ENCODE measurements around the gene PDE4B. TPM values are rescaled to one million over a fixed set of nuclear protein-coding genes. Genes with fewer than 3 reads are reported as not detected.
A peak's percentile ranks its signal among the peaks of the same experiment; 100 is the strongest.

PDE4B gene
- polyA plus RNA-seq, 1 donor (not counting 4 experiments of a cell fraction or from before 2014, with no cell fraction given), result 0.29 TPM

- H3K9me1 ChIP-seq (ENCODE audit: control insufficient read depth, extremely low read depth, insufficient read depth, low read length), result no peaks in the 10 kb centered on the region
- no peak overlapping the region for H3K4me3 ChIP-seq (ENCODE audit: control insufficient read depth in 2 of 3, extremely low read depth in 1 of 3, insufficient read depth in 2 of 3, low read depth in 1 of 3, low read length in 3 of 3)
- no peaks in the 10 kb centered on the region for H3K36me3 ChIP-seq (ENCODE audit: control insufficient read depth in 2 of 2, extremely low read depth in 1 of 2, insufficient read depth in 2 of 2, low read length in 2 of 2)
- H3K79me2 ChIP-seq (ENCODE audit: control insufficient read depth, insufficient read depth, low read length), result no peaks in the 10 kb centered on the region
- H3K27ac ChIP-seq (ENCODE audit: control insufficient read depth, insufficient read depth, low read length), result no peak overlapping the region
- H3K27me3 ChIP-seq (ENCODE audit: control insufficient read depth, extremely low read depth, insufficient read depth, low read length), result no peaks in the 10 kb centered on the region
- no peak overlapping the region for H2AFZ ChIP-seq (ENCODE audit: control insufficient read depth, low read length)
- dilution Hi-C loops (cut with MboI; ENCODE audit: extremely low pct_ligation_motif_present, low sequenced_read_pairs), result no loop called here
- no peaks in the 10 kb centered on the region for H3K4me1 ChIP-seq (ENCODE audit: control insufficient read depth, extremely low read depth, insufficient read depth, low read length)
- no peaks in the 10 kb centered on the region for H4K20me1 ChIP-seq (ENCODE audit: control insufficient read depth, extremely low read depth, insufficient read depth, low read length)
- H3K4me2 ChIP-seq (ENCODE audit: control insufficient read depth, extremely low read depth, insufficient read depth, low read depth, low read length), result no peak overlapping the region
- H3K9ac ChIP-seq (ENCODE audit: control insufficient read depth, extremely low read depth, insufficient read depth, low read length), result no peak overlapping the region
- H3K9me3 ChIP-seq (ENCODE audit: control insufficient read depth, low read depth, low read length), result no peaks in the 10 kb centered on the region
- DNase-seq (ENCODE audit: low read depth, low spot score) (no peak), FAIRE-seq (no peak)
- TF ChIP-seq CTCF (optimal IDR thresholded peaks at IDR 0.05 in 1 of 3, IDR thresholded peaks at IDR 0.05 in 1 of 3, conservative IDR thresholded peaks at IDR 0.05 in 1 of 3; ENCODE audit: extremely low read depth in 1 of 3, insufficient read depth in 2 of 3, low read length in 3 of 3), result no peak
- no peak for TF ChIP-seq EZH2 (IDR thresholded peaks at IDR 0.05; ENCODE audit: low read length)
Measured at GRCh38 chr1:66342707-66343106, 550.0 kb downstream of the PDE4B start.

DNA sequence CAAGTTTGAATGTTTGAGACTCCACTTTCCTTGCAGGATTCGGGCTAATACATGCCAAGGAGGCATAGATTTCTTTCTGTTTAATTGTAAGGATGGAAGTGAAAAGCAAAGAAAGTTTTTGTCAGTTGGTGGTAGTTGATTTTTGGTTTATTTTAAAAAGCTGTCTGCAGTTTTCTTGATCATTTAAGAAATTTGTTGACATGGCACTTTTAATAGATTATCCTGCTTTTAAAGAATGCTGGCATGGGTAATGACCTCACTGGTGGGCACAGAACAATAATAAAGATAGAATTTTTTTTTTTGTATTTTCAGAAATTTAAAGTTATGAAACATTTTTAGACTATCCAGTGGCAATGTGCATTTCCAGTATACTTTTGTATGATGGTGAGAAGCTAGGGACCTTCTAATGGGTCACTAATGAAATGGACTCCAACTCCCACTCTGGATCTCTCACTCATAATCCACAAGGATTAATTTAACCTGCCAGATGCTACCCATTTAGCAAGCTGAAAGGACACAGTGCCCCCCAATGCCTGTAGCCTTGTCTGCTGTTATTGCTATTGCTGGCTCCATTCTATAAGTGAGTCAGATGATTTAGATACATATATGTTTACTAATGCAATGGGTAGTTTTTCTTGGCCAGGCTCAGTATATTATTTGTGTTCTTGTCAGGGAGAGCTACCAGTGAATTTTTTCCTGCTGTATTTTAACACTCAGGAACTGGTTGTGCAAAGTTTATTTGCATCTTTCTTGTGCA lies 551.1 kb downstream of the PDE4B start:
- H3K27me3 ChIP-seq (ENCODE audit: control insufficient read depth, extremely low read depth, insufficient read depth, low read length), result no peaks in the 10 kb centered on the region
- no peaks in the 10 kb centered on the region for H3K9me3 ChIP-seq (ENCODE audit: control insufficient read depth, low read depth, low read length)
- H3K27ac ChIP-seq (ENCODE audit: control insufficient read depth, insufficient read depth, low read length), result no peak overlapping the region
- no peaks in the 10 kb centered on the region for H3K9me1 ChIP-seq (ENCODE audit: control insufficient read depth, extremely low read depth, insufficient read depth, low read length)
- DNase-seq (ENCODE audit: low read depth, low spot score), result no peak
- no peaks in the 10 kb centered on the region for H4K20me1 ChIP-seq (ENCODE audit: control insufficient read depth, extremely low read depth, insufficient read depth, low read length)
- H3K36me3 ChIP-seq (ENCODE audit: control insufficient read depth in 2 of 2, extremely low read depth in 1 of 2, insufficient read depth in 2 of 2, low read length in 2 of 2), result no peaks in the 10 kb centered on the region
- no peaks in the 10 kb centered on the region for H3K79me2 ChIP-seq (ENCODE audit: control insufficient read depth, insufficient read depth, low read length)
- no peaks in the 10 kb centered on the region for H3K4me1 ChIP-seq (ENCODE audit: control insufficient read depth, extremely low read depth, insufficient read depth, low read length)
- H3K9ac ChIP-seq (ENCODE audit: control insufficient read depth, extremely low read depth, insufficient read depth, low read length), result no peak overlapping the region
- no peak for FAIRE-seq
- no peak overlapping the region for H2AFZ ChIP-seq (ENCODE audit: control insufficient read depth, low read length)
- TF ChIP-seq CTCF (optimal IDR thresholded peaks at IDR 0.05 in 1 of 3, IDR thresholded peaks at IDR 0.05 in 1 of 3, conservative IDR thresholded peaks at IDR 0.05 in 1 of 3; ENCODE audit: extremely low read depth in 1 of 3, insufficient read depth in 2 of 3, low read length in 3 of 3), result peak in 1 of 3 experiments; percentile 5
- no peak for TF ChIP-seq EZH2 (IDR thresholded peaks at IDR 0.05; ENCODE audit: low read length)
- H3K4me3 ChIP-seq (ENCODE audit: control insufficient read depth in 2 of 3, extremely low read depth in 1 of 3, insufficient read depth in 2 of 3, low read depth in 1 of 3, low read length in 3 of 3), result no peak overlapping the region
- dilution Hi-C loops (cut with MboI; ENCODE audit: extremely low pct_ligation_motif_present, low sequenced_read_pairs), result no loop called here
- no peak overlapping the region for H3K4me2 ChIP-seq (ENCODE audit: control insufficient read depth, extremely low read depth, insufficient read depth, low read depth, low read length)

Measured in keratinocyte (primary cell).